ENCODE data around the gene SPDYC. TPM values are rescaled to one million over a fixed set of nuclear protein-coding genes. Genes with fewer than 3 reads are reported as not detected.

The SPDYC gene
- total and polyA plus RNA-seq, 9 of the 15 experiments (the other 6 are each of a cell fraction or from before 2014, with no cell fraction given) = 4.4 to 18.8 (median 9.2) TPM

- H3K36me3 ChIP-seq (ENCODE audit: control insufficient read depth, insufficient read depth, low read length) = no peaks in the 10 kb centered on the region
- H3K27me3 ChIP-seq (ENCODE audit: control insufficient read depth in 2 of 2, insufficient read depth in 2 of 2, low read length in 2 of 2) = no peaks in the 10 kb centered on the region
- no peak overlapping the region; a peak in 1 of 4 replicates for H3K9ac ChIP-seq (ENCODE audit: insufficient read depth in 1 of 2, low read depth in 2 of 2, low read length in 2 of 2)
- H3K4me1 ChIP-seq (replicated peaks in 1 of 2; ENCODE audit: control insufficient read depth in 2 of 2, insufficient read depth in 2 of 2, low read length in 2 of 2) = peaks cover 20 to 26% of the 10 kb centered on the region in 2 experiments
- H3K79me2 ChIP-seq (ENCODE audit: control insufficient read depth, insufficient read depth, low read length) = no peaks in the 10 kb centered on the region
- H3K9me3 ChIP-seq (replicated peaks; ENCODE audit: control insufficient read depth, insufficient read depth, low read depth, low read length) = no peaks in the 10 kb centered on the region; the same call in 1 of the 2 replicates
- in situ Hi-C loops (cut with MboI) (no loop called here), intact Hi-C loops (cut with micrococcal nuclease) (no loop called here)
- ATAC-seq = no peak
- ChIA-PET CTCF (ENCODE audit: low intra/inter-chr PET ratio) (no interaction called here), POLR2A (interaction anchor here (0.6 to 3.3 kb wide), 4 partner anchors 18 to 30 kb away, joined by 3 to 25 read pairs (median 6); partner anchors contain the start of genes FAU, MRPL49, SPDYC and SYVN1)
- H4K20me1 ChIP-seq (replicated peaks; ENCODE audit: control insufficient read depth, insufficient read depth, low read length) = no peaks in the 10 kb centered on the region
- H3K9me1 ChIP-seq (ENCODE audit: control insufficient read depth, insufficient read depth, low read length) = no peaks in the 10 kb centered on the region
- no peak overlapping the region for H3K27ac ChIP-seq (ENCODE audit: extremely low read depth, low read depth, low read length)
- FAIRE-seq = no peak
- H3K4me3 ChIP-seq = no peak overlapping the region
- WGBS (ENCODE audit: insufficient coverage, low coverage, missing lambda C conversion rate) = 47% methylated on average over 2 of the region's 2 CpGs
- H3K4me2 ChIP-seq (ENCODE audit: insufficient read depth, low read length) = no peak overlapping the region
- TF ChIP-seq HCFC1 (IDR thresholded peaks at IDR 0.05; ENCODE audit: low read depth, low read length) (no peak), SIN3A (IDR thresholded peaks at IDR 0.05; ENCODE audit: borderline replicate concordance in 2 of 2, control insufficient read depth in 1 of 2, low read depth in 2 of 2, low read length in 2 of 2) (no peak), ZC3H11A (IDR thresholded peaks at IDR 0.05; ENCODE audit: low read depth, low read length) (no peak), ZNF146 (CRISPR knock-in tag; IDR thresholded peaks at IDR 0.05; ENCODE audit: unreplicated experiment) (no peak), GABPA (tag; conservative IDR thresholded peaks at IDR 0.05; ENCODE audit: low read depth) (no peak), C11orf30 (IDR thresholded peaks at IDR 0.05; ENCODE audit: low read depth) (no peak), ZNF274 (IDR thresholded peaks at IDR 0.05; ENCODE audit: borderline replicate concordance, low read depth, low read length) (no peak), TEAD4 (IDR thresholded peaks at IDR 0.05; ENCODE audit: low read length) (no peak), TEAD4 (CRISPR knock-in tag; IDR thresholded peaks at IDR 0.05; ENCODE audit: borderline replicate concordance) (no peak), ZNF449 (CRISPR knock-in tag; IDR thresholded peaks at IDR 0.05) (no peak), BRF1 (IDR thresholded peaks at IDR 0.05; ENCODE audit: borderline replicate concordance, extremely low read depth, insufficient read length) (no peak), ZZZ3 (IDR thresholded peaks at IDR 0.05) (no peak), ZBTB33 (CRISPR knock-in tag; IDR thresholded peaks at IDR 0.05) (no peak), ZFP91 (CRISPR knock-in tag; IDR thresholded peaks at IDR 0.05) (no peak)
- DNase-seq (ENCODE audit: extremely low read depth in 1 of 4, low spot score in 3 of 4) = no peak
- no peak overlapping the region for H2AFZ ChIP-seq (ENCODE audit: low read depth, low read length)
- BruUV-seq (replicated peaks) = no TSS peak
These were observed 17.9 kb upstream of the SPDYC start for GRCh38 chr11:65152122-65152521.
